AG09319 (cell line): ENCODE measurements around the gene PCDH10.

Experiments
- DNase-seq: peaks from one replicate; pipeline ENCODE4 v3.0.0-alpha.2; 2010; ENCODE audit warnings: low read depth; ENCODE audit errors: extremely low read depth
- CTCF ChIP-seq: IDR thresholded peaks from 2 replicates; pipeline ENCODE4 v1.5.1; 2011; ENCODE audit warnings: low read depth, mild to moderate bottlenecking, inconsistent platforms, low read length, moderate library complexity

The PCDH10 gene

DNA sequence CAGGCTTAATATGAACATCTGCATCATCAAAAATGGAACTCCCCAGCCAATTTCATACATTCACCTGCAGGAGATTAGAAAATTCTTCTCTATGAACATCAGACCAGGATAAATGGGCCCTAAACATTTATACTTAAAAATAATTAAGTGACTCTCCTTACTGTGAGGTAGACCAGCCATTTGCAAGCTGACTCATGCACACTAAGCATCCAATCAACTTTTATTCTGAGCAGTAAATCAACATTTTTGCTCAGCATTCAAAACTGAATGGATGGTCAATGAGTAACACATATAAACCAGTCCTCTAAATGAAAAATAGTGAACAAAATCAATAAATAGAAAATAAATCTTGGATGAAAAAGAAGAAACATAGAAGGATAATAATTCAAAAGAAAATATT, 19.9 kb upstream of the PCDH10 start:
- TF ChIP-seq CTCF: no peak
- DNase-seq: no peak

- no peak for TF ChIP-seq CTCF
- no peak for DNase-seq
Measured at GRCh38 chr4:133130171-133130570, 18.9 kb upstream of the PCDH10 start.

GRCh38 chr4:133131829-133132460, 17.1 kb upstream of the PCDH10 start:
- no peak for TF ChIP-seq CTCF
- DNase-seq: no peak

DNA sequence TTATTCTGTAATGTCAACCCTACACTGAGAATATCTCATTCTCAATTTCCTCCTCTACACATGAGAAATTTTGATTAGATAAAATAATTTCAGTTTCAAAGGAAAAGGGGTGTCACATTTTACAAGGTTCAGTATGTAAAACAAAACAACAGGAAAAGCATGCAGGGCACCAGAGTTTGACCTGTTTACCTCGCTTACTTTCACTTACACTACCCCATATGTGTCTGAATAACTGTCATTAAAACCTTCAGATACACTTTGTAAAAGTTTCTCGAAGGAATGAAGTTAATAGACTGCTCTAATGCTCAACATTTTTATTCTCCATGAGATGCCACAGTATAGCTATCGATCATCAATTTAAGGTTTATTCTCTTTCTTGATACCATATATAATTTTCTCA, 12.3 kb upstream of the PCDH10 start:
- DNase-seq: no peak
- TF ChIP-seq CTCF: no peak

GRCh38 chr4:133137571-133137970, 11.5 kb upstream of the PCDH10 start:
- no peak for DNase-seq
- TF ChIP-seq CTCF: no peak

GRCh38 chr4:133143775-133144430, 5.2 kb upstream of the PCDH10 start:
- no peak for DNase-seq

More at GRCh38 chr4:133143775-133144430, 5.2 kb upstream of the PCDH10 start:
- no peak for TF ChIP-seq CTCF
